Measurements from ENCODE around the gene ZNF84. TPM values are rescaled to one million over a fixed set of nuclear protein-coding genes. Genes with fewer than 3 reads are reported as not detected.

The ZNF84 gene
- total RNA-seq, 1 experiment from 2014 or later, result 28.3 TPM

GRCh38 chr12:133037207-133038005, at the start of gene ZNF84 (continued):
- TF ChIP-seq MXD4 (CRISPR knock-in tag; IDR thresholded peaks at IDR 0.05; ENCODE audit: borderline replicate concordance), result no peak
- peak; percentile 39; the same call in 1 of the 2 replicates for TF ChIP-seq ETV6 (CRISPR knock-in tag; IDR thresholded peaks at IDR 0.05)
- TF ChIP-seq HMGA2 (CRISPR knock-in tag; IDR thresholded peaks at IDR 0.05), result no peak
- TF ChIP-seq GTF2I (CRISPR knock-in tag; conservative IDR thresholded peaks at IDR 0.05), result no peak
- TF ChIP-seq, protein P1, sequence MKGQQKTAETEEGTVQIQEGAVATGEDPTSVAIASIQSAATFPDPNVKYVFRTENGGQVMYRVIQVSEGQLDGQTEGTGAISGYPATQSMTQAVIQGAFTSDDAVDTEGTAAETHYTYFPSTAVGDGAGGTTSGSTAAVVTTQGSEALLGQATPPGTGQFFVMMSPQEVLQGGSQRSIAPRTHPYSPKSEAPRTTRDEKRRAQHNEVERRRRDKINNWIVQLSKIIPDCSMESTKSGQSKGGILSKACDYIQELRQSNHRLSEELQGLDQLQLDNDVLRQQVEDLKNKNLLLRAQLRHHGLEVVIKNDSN (CRISPR knock-in tag; IDR thresholded peaks at IDR 0.05), result peak; percentile 95
- TF ChIP-seq NR2C2 (CRISPR knock-in tag; IDR thresholded peaks at IDR 0.05), result no peak
- no peak for TF ChIP-seq TCF7 (CRISPR knock-in tag; IDR thresholded peaks at IDR 0.05; ENCODE audit: low read depth)
- TF ChIP-seq FOXK1 (CRISPR knock-in tag; IDR thresholded peaks at IDR 0.05), result peak; percentile 77
- TF ChIP-seq USF2 (CRISPR knock-in tag; IDR thresholded peaks at IDR 0.05), result peak; percentile 96
- no peak for TF ChIP-seq JAZF1 (CRISPR knock-in tag; IDR thresholded peaks at IDR 0.05)
- TF ChIP-seq ARID4B (CRISPR knock-in tag; IDR thresholded peaks at IDR 0.05; ENCODE audit: borderline replicate concordance), result 0 out of 2 replicates have a peak, but pooled peaks have one; percentile 82
- TF ChIP-seq NFATC4 (CRISPR knock-in tag; IDR thresholded peaks at IDR 0.05), result no peak
- TF ChIP-seq, protein P2, sequence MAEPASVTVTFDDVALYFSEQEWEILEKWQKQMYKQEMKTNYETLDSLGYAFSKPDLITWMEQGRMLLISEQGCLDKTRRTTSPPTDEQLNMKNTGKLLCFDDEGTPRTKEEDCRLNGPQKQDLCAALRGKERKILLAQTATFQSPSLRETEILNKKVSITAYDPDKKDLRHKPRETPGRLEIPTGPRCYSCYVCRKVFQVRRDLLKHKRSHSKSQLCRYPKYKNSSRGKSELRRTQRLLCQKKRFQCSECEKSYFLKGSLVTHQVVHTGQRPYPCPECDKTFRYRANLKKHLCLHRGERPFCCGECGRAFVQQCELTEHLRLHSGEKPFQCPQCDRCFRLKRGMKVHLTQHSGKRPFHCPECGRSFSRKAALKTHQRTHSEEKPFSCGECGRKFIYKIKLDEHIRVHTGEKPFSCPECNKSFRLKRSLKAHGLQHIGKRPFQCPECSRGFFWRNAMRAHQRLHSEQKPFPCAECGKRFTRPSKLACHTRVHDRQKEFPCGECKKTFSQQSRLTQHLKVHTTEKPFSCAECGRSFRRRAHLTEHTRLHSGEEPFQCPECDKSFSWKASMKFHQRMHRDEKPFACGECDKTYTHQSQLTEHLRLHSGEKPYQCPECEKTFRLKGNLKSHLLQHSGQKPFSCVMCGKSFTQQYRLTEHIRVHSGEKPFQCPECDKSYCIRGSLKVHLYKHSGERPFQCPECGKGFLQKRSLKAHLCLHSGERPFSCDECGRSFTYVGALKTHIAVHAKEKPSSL (CRISPR knock-in tag; conservative IDR thresholded peaks at IDR 0.05), result no peak
- no peak for TF ChIP-seq SOX15 (CRISPR knock-in tag; IDR thresholded peaks at IDR 0.05)

- H3K36me3 Mint-ChIP-seq, result peaks cover 81% of the 10 kb centered on the region
- no peak overlapping the region for H3K27ac Mint-ChIP-seq
- no peaks in the 10 kb centered on the region for H3K4me1 Mint-ChIP-seq
- H3K27me3 Mint-ChIP-seq (ENCODE audit: low read depth), result peaks cover 3% of the 10 kb centered on the region; the same call in 1 of the 2 replicates
- DNase-seq (ENCODE audit: low spot score) (no peak), ATAC-seq (no peak)
- POLR2A ChIA-PET, result interaction anchor here (0.5 kb wide), 1 partner anchor 29 kb away, joined by 6 read pairs; no protein-coding TSS in a partner anchor
- peaks cover 81% of the 10 kb centered on the region for H3K9me3 Mint-ChIP-seq
- H3K4me3 Mint-ChIP-seq, result no peak overlapping the region
- CTCF ChIA-PET, result no interaction called here
- TF ChIP-seq HMGXB4 (CRISPR knock-in tag; IDR thresholded peaks at IDR 0.05) (no peak), ZNF671 (CRISPR knock-in tag; IDR thresholded peaks at IDR 0.05) (no peak), ZNF416 (CRISPR knock-in tag; IDR thresholded peaks at IDR 0.05) (no peak), MXD4 (CRISPR knock-in tag; IDR thresholded peaks at IDR 0.05; ENCODE audit: borderline replicate concordance) (no peak), PRRX2 (CRISPR knock-in tag; IDR thresholded peaks at IDR 0.05) (no peak), SMAD4 (CRISPR knock-in tag; IDR thresholded peaks at IDR 0.05) (no peak), CREM (CRISPR knock-in tag; IDR thresholded peaks at IDR 0.05) (no peak), USF2 (CRISPR knock-in tag; IDR thresholded peaks at IDR 0.05) (no peak), ESRRA (CRISPR knock-in tag; IDR thresholded peaks at IDR 0.05; ENCODE audit: borderline replicate concordance) (no peak), MYBL2 (CRISPR knock-in tag; IDR thresholded peaks at IDR 0.05) (no peak), ZNF317 (CRISPR knock-in tag; IDR thresholded peaks at IDR 0.05; ENCODE audit: borderline replicate concordance, low read depth) (no peak), ELF4 (CRISPR knock-in tag; IDR thresholded peaks at IDR 0.05; ENCODE audit: low read depth) (no peak)
- TF ChIP-seq, protein P3, sequence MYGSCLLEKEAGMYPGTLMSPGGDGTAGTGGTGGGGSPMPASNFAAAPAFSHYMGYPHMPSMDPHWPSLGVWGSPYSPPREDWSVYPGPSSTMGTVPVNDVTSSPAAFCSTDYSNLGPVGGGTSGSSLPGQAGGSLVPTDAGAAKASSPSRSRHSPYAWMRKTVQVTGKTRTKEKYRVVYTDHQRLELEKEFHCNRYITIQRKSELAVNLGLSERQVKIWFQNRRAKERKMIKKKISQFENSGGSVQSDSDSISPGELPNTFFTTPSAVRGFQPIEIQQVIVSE (CRISPR knock-in tag; IDR thresholded peaks at IDR 0.05; ENCODE audit: borderline replicate concordance), result no peak
Measured at GRCh38 chr12:132998741-132999140, 38.6 kb upstream of the ZNF84 start.

Data from WTC11 (cell line).